SJSA1 (cell line): Measurements from ENCODE around the gene HYOU1. TPM values are rescaled to one million over a fixed set of nuclear protein-coding genes. Genes with fewer than 3 reads are reported as not detected.
"Not testable (repeated sequence)": the region's sequence is repeated elsewhere in the genome, so short reads cannot be mapped to it uniquely, and the experiment has no call there.

Experiments
- DNase-seq, 2 experiments: peaks; one replicate each; pipeline ENCODE4 v3.0.0-alpha.2; 2015 to 2020; ENCODE audit warnings: low spot score in 2 of 2, low read depth in 1 of 2
- H3K27ac ChIP-seq: fragments of 250-450 bp; sonication (Bioruptor Pico); 2 replicates; pipeline ENCODE4 v1.5.1; 2020; ENCODE audit warnings: mild to moderate bottlenecking, moderate library complexity
- H3K27me3 ChIP-seq: fragments of 250-450 bp; sonication (Bioruptor Pico); replicated peaks from 2 replicates; pipeline ENCODE4 v1.5.1; 2020; ENCODE audit warnings: mild to moderate bottlenecking, moderate library complexity
- H3K36me3 ChIP-seq: fragments of 250-450 bp; sonication (Bioruptor Pico); 2 replicates; pipeline ENCODE4 v1.5.1; 2020; ENCODE audit warnings: mild to moderate bottlenecking
- H3K4me1 ChIP-seq: fragments of 250-450 bp; sonication (Bioruptor Pico); replicated peaks from 2 replicates; pipeline ENCODE4 v1.6.1; 2021; ENCODE audit warnings: mild to moderate bottlenecking
- H3K4me3 ChIP-seq: fragments of 250-450 bp; sonication (Bioruptor Pico); 2 replicates; pipeline ENCODE4 v1.5.1; 2020; ENCODE audit warnings: mild to moderate bottlenecking
- H3K9me3 ChIP-seq: fragments of 250-450 bp; sonication (Bioruptor Pico); replicated peaks from 2 replicates; pipeline ENCODE4 v1.5.1; 2020; ENCODE audit warnings: mild to moderate bottlenecking
- total RNA-seq: library from RNA; depleted of rRNA; stranded (reverse); fragments of >200 nt; shearing (Covaris generic); gene quantifications from 2 replicates; pipeline ENCODE4 v1.2.3, GENCODE V29; 2014

The HYOU1 gene
- total RNA-seq, 1 experiment from 2014 or later, result 124 TPM

- Histone ChIP-seq H3K27ac (no peak overlapping the region), H3K9me3 (no peaks in the 10 kb centered on the region), H3K36me3 (peaks cover 8% of the 10 kb centered on the region), H3K4me1 (peaks cover 6% of the 10 kb centered on the region), H3K4me3 (no peak overlapping the region), H3K27me3 (no peaks in the 10 kb centered on the region)
- DNase-seq, result no peak
Observed at GRCh38 chr11:119026970-119027369, 30.0 kb downstream of the HYOU1 start.

GRCh38 chr11:119025978-119026766 lies 30.8 kb downstream of the HYOU1 start:
- Histone ChIP-seq H3K4me3 (no peak overlapping the region), H3K27ac (no peak overlapping the region), H3K36me3 (peaks cover 16% of the 10 kb centered on the region), H3K9me3 (no peaks in the 10 kb centered on the region), H3K4me1 (peaks cover 6% of the 10 kb centered on the region), H3K27me3 (no peaks in the 10 kb centered on the region)
- no peak for DNase-seq

- H3K27ac ChIP-seq, result no peak overlapping the region
- H3K36me3 ChIP-seq, result peaks cover 16% of the 10 kb centered on the region
- peaks cover 6% of the 10 kb centered on the region for H3K4me1 ChIP-seq
- no peaks in the 10 kb centered on the region for H3K9me3 ChIP-seq
- no peak overlapping the region for H3K4me3 ChIP-seq
- no peaks in the 10 kb centered on the region for H3K27me3 ChIP-seq
- no peak for DNase-seq
Observed at GRCh38 chr11:119025541-119025940, 31.5 kb downstream of the HYOU1 start.

GRCh38 chr11:119025099-119025473 lies 31.9 kb downstream of the HYOU1 start:
- Histone ChIP-seq H3K9me3 (no peaks in the 10 kb centered on the region), H3K27me3 (no peaks in the 10 kb centered on the region), H3K4me1 (peaks cover 2% of the 10 kb centered on the region), H3K4me3 (no peak overlapping the region), H3K27ac (no peak overlapping the region), H3K36me3 (peaks cover 16% of the 10 kb centered on the region)
- no peak for DNase-seq

GRCh38 chr11:119024430-119025098 lies 32.4 kb downstream of the HYOU1 start:
- Histone ChIP-seq H3K36me3 (peaks cover 16% of the 10 kb centered on the region), H3K27me3 (no peaks in the 10 kb centered on the region), H3K4me1 (0 out of 2 replicates have a peak, but pooled peaks cover 3% of the 10 kb centered on the region), H3K27ac (no peak overlapping the region), H3K4me3 (no peak overlapping the region), H3K9me3 (no peaks in the 10 kb centered on the region)
- no peak for DNase-seq

GRCh38 chr11:119023741-119024140 lies 33.3 kb downstream of the HYOU1 start:
- H3K36me3 ChIP-seq, result peaks cover 16% of the 10 kb centered on the region
- no peak overlapping the region for H3K4me3 ChIP-seq
- H3K27me3 ChIP-seq, result no peaks in the 10 kb centered on the region
- H3K27ac ChIP-seq, result no peak overlapping the region
- no peak for DNase-seq
- 0 out of 2 replicates have a peak, but pooled peaks cover 3% of the 10 kb centered on the region for H3K4me1 ChIP-seq
- no peaks in the 10 kb centered on the region for H3K9me3 ChIP-seq

GRCh38 chr11:119021631-119022030 lies 35.4 kb downstream of the HYOU1 start:
- no peaks in the 10 kb centered on the region for H3K9me3 ChIP-seq
- no peak for DNase-seq
- H3K27me3 ChIP-seq, result no peaks in the 10 kb centered on the region
- H3K4me3 ChIP-seq, result no peak overlapping the region
- 0 out of 2 replicates have a peak, but pooled peaks cover 3% of the 10 kb centered on the region for H3K4me1 ChIP-seq
- peaks cover 28% of the 10 kb centered on the region for H3K36me3 ChIP-seq
- no peak overlapping the region for H3K27ac ChIP-seq

GRCh38 chr11:119019996-119020395 lies 37.0 kb downstream of the HYOU1 start:
- Histone ChIP-seq H3K9me3 (no peaks in the 10 kb centered on the region), H3K27ac (no peak overlapping the region), H3K4me3 (no peak overlapping the region; the same call in 1 of the 2 replicates), H3K4me1 (0 out of 2 replicates have a peak, but pooled peaks cover 3% of the 10 kb centered on the region), H3K36me3 (peaks cover 43% of the 10 kb centered on the region), H3K27me3 (no peaks in the 10 kb centered on the region)
- DNase-seq, result no peak

GRCh38 chr11:119018074-119018938 lies 38.7 kb downstream of the HYOU1 start, which contains the start of the genes RPS25 and TRAPPC4:
Gene RPS25, minus strand, starts transcription at chr11:119018343. Its CDS starts 59 bp downstream, at chr11:119018284.
Gene TRAPPC4, plus strand, starts transcription at chr11:119018766. Its CDS starts 30 bp downstream, at chr11:119018796.
- Histone ChIP-seq H3K9me3 (no peaks in the 10 kb centered on the region; the same call in 1 of the 2 replicates), H3K36me3 (peaks cover 52% of the 10 kb centered on the region), H3K27ac (peak within 1 kb of the TSS; percentile 37), H3K4me1 (0 out of 2 replicates have a peak, but pooled peaks cover 3% of the 10 kb centered on the region), H3K4me3 (peak within 1 kb of the TSS; percentile 63), H3K27me3 (no peaks in the 10 kb centered on the region)
- peak; percentile 88 to 89 for DNase-seq

GRCh38 chr11:119017377-119017776 lies 39.6 kb downstream of the HYOU1 start:
- peak overlapping the region; percentile 63 for H3K4me3 ChIP-seq
- not testable (repeated sequence) for H3K9me3 ChIP-seq, H3K4me1 ChIP-seq, DNase-seq, H3K27me3 ChIP-seq, H3K27ac ChIP-seq
- peaks cover 55% of the 10 kb centered on the region for H3K36me3 ChIP-seq

- H3K9me3 ChIP-seq, result no peaks in the 10 kb centered on the region; the same call in 1 of the 2 replicates
- peaks cover 53% of the 10 kb centered on the region for H3K36me3 ChIP-seq
- no peaks in the 10 kb centered on the region for H3K27me3 ChIP-seq
- H3K27ac ChIP-seq, result no peak overlapping the region
- 0 out of 2 replicates have a peak, but pooled peaks cover 3% of the 10 kb centered on the region for H3K4me1 ChIP-seq
- DNase-seq, result no peak
- no peak overlapping the region for H3K4me3 ChIP-seq
Observed at GRCh38 chr11:119016216-119017009, 40.6 kb downstream of the HYOU1 start.

- no peak overlapping the region for H3K4me3 ChIP-seq
- H3K4me1 ChIP-seq, result 0 out of 2 replicates have a peak, but pooled peaks cover 3% of the 10 kb centered on the region
- DNase-seq, result no peak
- H3K27ac ChIP-seq, result no peak overlapping the region
- H3K27me3 ChIP-seq, result no peaks in the 10 kb centered on the region
- H3K36me3 ChIP-seq, result peaks cover 55% of the 10 kb centered on the region
- H3K9me3 ChIP-seq, result no peaks in the 10 kb centered on the region; the same call in 1 of the 2 replicates
Observed at GRCh38 chr11:119015054-119015611, 41.9 kb downstream of the HYOU1 start.
